RKO (cell line): Measurements from ENCODE around the gene CPNE4.
"Not testable (repeated sequence)": the region's sequence is repeated elsewhere in the genome, so short reads cannot be mapped to it uniquely, and the experiment has no call there.

ENCODE experiments used
- DNase-seq: peaks from one replicate; pipeline ENCODE4 v3.0.0-alpha.2; 2016; ENCODE audit warnings: low spot score

CPNE4 gene

GRCh38 chr3:132034486-132035464, at the start of gene CPNE4:
Gene CPNE4, minus strand, starts transcription at chr3:132035014.
- peak; percentile 63 for DNase-seq

- DNase-seq: peak; percentile 20
Observed at GRCh38 chr3:132083583-132084279, 48.9 kb upstream of the CPNE4 start.

GRCh38 chr3:132083159-132083558, 48.3 kb upstream of the CPNE4 start:
- DNase-seq: no peak

DNA sequence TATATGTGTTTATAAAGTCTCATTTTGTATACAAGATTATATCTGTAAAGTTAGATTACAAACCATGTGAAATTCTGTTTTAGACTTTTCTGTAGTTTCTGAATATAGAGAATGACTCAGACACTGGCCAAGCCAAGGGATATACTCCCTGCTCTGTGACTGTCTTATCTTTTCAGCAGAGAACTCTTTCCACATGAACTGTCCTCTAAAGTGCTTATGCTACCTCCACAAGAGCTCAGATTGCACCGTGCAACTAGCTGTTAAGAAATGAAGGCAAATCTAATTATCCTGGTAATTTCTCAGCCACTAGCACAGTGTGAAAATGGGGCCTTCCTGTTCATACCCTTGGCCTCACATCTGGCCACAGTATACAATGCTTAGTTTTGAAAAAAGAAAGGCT, 44.3 kb upstream of the CPNE4 start:
- DNase-seq: no peak

GRCh38 chr3:132073771-132074170, 39.0 kb upstream of the CPNE4 start:
- DNase-seq: no peak

- DNase-seq: no peak
Observed at GRCh38 chr3:132071043-132071442, 36.2 kb upstream of the CPNE4 start.

DNA sequence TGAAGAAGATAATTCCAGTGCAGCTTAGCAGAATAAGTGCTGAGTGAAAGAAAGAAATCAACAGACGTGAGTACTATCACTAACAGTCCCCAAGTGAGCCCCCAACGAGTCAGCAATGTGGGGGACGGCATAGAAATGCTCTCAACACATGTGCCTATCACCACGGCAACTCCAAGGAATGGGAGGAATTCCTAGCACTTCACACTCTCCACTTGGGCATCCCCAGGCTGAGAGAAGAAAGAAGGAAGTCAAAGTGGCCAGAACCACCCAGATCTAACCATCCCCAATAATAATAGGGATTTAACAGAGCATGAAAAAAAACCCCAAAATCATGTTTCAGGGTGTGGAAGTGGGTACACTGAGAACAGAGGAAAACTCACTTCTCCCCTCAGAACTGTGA, 29.3 kb upstream of the CPNE4 start:
- DNase-seq: no peak

DNA sequence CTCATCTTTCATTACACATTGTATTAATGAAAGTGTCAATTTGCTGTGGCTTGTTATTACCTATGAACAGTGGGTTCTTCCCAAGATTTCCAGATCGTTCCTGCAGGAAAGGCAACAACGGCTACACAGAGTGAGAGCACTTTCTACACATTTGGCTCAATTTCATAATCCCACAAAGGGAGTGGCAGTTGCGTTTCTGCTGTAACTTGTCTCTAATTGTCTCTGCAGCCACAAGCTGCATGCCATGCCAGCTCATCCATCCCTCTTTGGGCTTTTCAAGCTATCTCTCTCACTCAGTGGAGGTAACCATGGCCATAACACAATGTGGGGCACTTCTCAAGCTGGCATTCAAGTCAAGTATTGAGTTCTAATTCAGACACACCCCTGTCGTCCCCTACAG, 27.7 kb upstream of the CPNE4 start:
- DNase-seq: no peak

DNA sequence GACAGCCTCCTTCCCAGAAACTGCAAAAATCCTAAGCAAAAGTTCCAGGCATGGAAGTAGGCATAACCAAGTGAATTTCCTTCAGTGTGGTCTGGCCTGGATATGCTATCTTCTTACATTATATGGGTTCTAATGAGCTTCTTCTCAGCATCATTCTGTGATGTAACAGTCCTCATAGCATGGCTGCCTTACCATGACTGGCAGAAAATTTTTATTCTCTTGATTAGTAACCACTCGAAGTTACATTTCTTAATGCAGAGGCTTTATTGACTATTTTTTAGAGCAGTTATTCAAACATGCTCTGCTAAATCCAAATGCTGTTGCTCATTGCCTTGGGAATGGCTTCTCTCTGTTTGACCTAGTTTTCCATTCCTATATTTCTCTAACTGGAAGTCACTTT, 21.1 kb upstream of the CPNE4 start:
- no peak for DNase-seq

DNA sequence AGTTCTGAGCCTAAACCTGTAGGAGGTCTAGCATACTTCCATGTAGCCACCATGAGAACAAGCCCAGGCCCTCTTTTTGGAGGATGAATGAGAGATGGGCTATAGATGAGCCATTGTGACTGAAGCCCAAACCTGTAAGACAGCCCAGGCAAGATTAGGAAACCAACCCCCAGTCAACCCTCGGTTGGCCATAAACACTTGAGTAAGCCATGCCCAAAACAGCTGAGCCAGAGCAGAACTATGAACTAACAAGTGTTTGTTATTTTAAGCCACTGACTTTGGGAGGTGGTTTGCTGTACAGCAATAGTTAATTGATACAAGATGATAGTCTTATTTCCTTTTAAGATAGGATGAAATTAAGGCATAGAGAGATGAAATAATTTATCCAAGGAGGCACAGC, 12.4 kb upstream of the CPNE4 start:
- DNase-seq: no peak

DNA sequence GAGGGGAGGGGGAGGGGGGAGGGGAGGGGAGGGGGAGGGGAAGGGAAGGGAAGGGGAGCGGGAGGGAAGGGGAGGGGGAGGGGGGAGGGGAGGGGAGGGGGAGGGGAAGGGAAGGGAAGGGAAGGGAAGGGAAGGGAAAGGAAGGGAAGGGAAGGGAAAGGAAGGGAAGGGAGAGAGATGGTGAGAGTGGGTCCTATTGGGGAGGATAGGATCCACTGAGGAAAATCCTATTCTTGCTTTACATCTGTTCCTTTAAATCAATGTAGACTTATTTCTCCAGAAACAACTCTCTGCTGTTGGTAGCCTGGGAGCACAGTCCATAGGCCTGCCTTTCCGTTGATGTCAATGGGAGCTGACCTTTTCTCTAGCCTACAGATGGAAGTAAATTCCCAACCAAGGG, 10.1 kb upstream of the CPNE4 start:
- DNase-seq: not testable (repeated sequence)

GRCh38 chr3:132042681-132043080, 7.9 kb upstream of the CPNE4 start:
- no peak for DNase-seq

DNA sequence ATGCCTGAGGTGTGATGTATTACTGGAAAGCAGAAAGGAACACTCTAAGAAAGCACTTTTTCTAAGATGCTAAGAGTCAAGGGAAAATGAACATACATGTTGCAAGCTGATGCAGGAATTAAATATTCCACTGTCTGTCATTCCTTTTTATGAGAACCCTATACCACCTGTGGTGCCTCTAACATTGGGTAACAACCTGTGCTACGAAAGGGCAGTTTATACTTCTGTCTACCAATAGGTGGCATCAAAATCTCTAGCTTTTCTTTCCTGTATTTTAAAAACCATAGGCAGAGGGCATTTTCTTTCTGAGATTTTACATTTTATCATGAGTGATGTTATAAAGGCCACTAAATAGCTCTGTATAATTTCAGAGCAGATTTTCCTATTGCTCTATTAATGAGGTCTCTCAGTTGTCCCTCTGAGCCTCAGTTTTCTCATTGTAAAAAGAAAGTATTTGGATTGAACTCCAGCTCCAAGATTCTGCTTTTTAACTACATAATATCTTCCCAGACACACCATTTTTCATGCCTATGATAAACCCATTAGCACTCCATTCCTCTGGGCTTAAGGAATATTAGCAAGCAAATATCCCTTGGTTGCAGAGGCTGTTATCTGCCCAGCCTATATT, 3.5 kb upstream of the CPNE4 start:
- peak; percentile 55 for DNase-seq

DNA sequence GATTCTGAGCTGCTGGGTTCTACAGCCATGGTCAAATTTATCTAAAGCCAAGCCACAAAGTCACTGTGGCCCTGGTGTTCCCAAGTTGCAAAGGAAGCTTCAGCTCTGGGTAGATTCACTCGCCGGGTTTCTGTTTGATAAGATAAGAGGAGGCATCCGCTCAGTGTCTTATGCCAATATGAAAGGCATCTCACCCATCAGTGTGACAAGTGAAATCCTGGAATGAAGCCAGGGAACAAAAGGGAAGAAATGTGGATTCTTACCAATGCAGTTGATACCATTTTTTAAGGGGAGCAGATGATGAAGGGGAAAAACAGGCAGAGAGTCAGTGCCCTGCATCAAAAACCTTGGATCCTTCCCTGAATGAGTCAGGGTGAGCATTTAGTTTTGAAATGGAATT, 2.8 kb upstream of the CPNE4 start:
- DNase-seq: no peak

DNA sequence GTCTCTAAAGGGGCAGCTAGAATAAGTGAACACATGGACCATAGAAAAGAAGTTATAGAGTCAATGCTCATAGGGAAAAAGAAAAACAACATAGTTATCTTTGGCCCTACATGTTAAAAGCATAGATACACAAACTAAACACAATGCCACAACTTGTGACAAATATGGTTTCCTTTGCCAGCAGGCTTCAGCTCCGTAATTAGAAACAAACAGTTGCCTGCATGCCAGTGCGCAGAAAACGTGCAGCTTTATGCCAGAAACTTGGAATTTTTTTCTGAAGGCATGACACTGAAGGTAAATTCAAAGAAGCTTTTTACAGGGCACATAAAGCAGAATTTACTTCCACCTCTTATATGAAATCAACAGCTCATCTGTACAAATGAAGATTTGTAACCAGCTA, 2.2 kb upstream of the CPNE4 start:
- no peak for DNase-seq

DNA sequence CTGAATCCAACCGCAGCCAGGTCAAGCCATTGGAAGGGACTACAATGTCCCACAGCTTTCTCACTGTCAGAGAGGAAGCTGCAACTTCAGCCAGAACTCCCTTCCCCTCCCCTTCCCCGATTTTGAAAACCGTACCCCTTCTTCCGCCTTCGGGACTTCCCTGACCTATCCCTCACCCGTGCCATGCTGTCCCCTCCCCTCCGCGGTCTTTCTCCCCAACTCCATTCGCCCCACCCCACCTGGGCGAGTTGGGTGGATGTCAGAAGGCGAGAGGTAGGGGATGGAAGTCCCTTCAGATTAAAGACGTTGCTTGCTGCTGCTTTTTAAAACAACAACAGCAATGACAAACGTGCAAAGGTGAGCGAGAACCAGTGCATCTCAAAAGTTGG, 723 bp downstream of the CPNE4 start:
- no peak for DNase-seq

GRCh38 chr3:132033471-132033870, 1.3 kb downstream of the CPNE4 start:
- DNase-seq: no peak

DNA sequence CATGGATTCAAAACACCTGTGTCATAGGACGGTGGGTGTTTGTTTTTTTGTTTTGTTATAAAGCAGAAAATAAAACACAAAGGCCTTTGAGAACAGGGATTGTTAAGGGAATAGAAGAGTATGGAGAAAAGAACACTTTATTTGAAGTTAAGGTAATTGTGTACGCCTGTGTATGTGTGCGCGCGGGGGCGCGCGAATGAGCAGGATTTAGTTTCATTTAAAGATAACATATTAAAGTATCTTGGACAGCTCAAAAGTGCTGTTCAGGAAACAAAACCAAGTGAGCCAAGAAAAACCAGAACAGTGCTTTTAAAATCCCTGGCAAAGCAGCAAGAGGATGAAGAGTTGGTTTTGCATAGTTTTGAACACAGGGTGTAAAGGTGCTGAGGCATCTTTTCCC, 1.9 kb downstream of the CPNE4 start:
- no peak for DNase-seq

DNA sequence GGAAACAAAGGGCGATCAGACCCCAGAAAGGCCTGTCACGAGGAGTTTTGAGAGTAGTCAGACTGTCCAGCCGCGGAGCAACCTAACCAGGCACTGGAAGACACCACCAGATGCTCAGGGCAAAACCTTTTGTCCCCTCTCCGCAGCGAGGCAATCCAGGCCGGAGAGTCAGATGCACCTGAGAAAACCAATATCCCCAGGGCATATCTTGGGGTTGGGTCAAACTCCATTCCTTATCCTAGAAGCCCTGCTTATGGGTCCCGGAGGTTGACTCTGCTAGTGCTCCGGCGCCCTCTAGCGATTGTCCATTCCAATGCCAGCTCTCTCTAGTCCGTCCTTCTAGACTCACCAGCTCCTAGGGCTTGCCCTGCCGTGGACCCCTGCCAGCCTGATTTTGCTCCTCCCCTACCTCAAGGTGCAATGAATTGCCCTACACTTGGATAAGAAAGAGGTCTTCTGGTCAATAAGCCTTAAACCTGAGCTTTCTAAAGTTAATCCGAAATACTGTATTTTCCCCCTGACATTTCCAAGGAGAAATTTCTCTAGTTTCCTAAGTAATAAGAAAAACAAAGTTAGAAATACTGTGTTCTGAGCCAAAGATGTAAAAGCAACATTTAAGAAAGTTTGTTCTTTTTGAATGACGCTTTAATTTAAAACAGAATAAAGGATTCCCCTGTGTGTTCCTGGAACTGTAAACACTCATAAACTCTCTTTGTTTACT, 5.5 kb downstream of the CPNE4 start:
- peak; percentile 77 for DNase-seq

DNA sequence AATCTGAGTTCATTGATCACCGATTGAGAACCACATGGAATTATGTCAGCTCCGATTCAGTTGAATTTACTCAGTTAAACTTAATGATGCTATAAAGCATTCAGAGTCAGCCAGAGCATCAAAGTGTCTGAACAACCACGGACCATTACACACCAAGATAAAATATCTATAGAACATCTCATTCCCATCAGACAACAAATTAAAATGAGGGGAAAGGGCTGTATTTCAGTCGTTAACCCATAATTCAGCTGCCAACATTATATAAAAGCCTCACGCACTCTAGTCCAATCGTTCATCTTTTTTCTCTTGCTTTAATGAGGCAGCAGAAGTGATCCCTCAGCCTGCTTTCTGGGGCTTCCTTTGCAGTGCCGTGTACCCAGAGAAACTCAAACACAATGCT, 11.9 kb downstream of the CPNE4 start:
- DNase-seq: no peak

DNA sequence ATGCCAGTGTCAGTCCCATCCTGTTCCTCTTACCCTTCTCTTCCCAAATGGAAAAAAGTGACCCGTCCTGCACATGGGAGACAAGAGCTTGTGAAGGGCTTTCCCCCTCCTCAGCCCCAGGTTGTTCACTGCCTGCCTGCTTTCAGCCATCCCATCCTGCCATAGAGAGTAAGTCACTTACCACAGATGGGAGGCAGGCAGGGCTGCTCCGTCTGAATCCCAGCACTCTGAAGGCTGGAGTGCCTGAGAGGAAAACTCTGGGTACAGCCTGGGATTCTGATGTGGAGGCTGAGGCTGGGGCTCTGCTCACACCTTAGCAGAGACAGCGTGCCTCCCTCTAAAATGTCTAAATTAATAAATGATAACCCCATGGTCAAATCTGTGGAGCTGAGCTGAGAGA, 14.8 kb downstream of the CPNE4 start:
- DNase-seq: no peak

DNA sequence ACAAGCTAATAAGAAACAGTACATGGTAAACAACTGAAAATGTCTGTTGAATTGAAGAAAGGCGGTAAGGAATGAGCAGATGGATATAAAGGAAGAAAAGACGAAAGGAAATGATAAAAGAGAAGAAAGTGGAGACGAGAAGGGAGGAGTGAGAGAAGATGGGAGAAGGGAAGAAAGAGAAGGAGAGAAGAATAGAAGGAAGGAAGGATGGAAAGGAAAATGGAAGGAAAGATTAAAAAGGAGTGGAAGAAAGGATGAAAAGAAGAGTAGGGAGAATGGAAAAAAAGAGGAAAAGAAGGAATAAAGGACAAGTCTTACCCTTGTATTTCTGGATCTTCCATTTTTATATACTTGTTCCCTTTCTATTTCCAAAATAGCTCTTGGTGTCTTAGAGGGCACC, 17.7 kb downstream of the CPNE4 start:
- DNase-seq: no peak
